GM12878 (cell line): Measurements from ENCODE around the gene RAB3B. TPM values are rescaled to one million over a fixed set of nuclear protein-coding genes. Genes with fewer than 3 reads are reported as not detected.

Experiments
- ATAC-seq: fragments of 200-7000 bp; cut with Tn5 transposase; 3 replicates; pipeline ENCODE4 v1.9.1; 2020; ENCODE audit warnings: mild to moderate bottlenecking, moderate library complexity
- BruUV-seq: library from RNA; stranded (reverse); fragments of 400-500 nt; replicated peaks from 2 replicates; lab custom pipeline; 2021; lab: Mats Ljungman, UMichigan
- CTCF ChIA-PET: fragments of 300-600 bp; sonication (Branson Sonifier 250); formaldehyde crosslinking; extraction: SDS; loops from one replicate; lab custom pipeline; 2021; ENCODE audit warnings: inconsistent platforms; lab: Yijun Ruan, JAX
- POLR2A ChIA-PET: fragments of 350-600 bp; formaldehyde crosslinking; extraction: SDS; loops from one replicate; lab custom pipeline; 2021; ENCODE audit warnings: inconsistent platforms; lab: Charles Lee
- RAD21 ChIA-PET: fragments of 300-600 bp; sonication (Branson Sonifier 250); formaldehyde crosslinking; loops from one replicate; lab custom pipeline; 2023; ENCODE audit warnings: antibody characterized with exemption; ENCODE audit not compliant: unreplicated experiment; lab: Charles Lee
- SMC1A ChIA-PET: fragments of 300-600 bp; sonication (Branson Sonifier 250); formaldehyde crosslinking; loops from one replicate; lab custom pipeline; 2023; ENCODE audit not compliant: unreplicated experiment, uncharacterized antibody; lab: Charles Lee
- DNase-seq: peaks from one replicate; pipeline ENCODE4 v3.0.0-alpha.2; 2011; ENCODE audit warnings: low read depth, low spot score
- FAIRE-seq: peaks from 3 replicates; lab custom pipeline; 2011; peaks lifted over from hg19 to GRCh38; lab: Jason Lieb, UNC
- H2AFZ ChIP-seq: 2 replicates; pipeline ENCODE4 v1.6.0; 2011; ENCODE audit warnings: low read depth, low read length, control low read depth; ENCODE audit not compliant: control insufficient read depth
- H3K27ac ChIP-seq: 2 replicates; pipeline ENCODE4 v1.5.1; 2011; ENCODE audit warnings: control low read depth; ENCODE audit not compliant: control insufficient read depth, insufficient read depth
- H3K27me3 ChIP-seq, 2 experiments: replicated peaks in 1 of 2; 2 replicates each; pipeline versions ENCODE4 v1.6.0 to v1.6.1; 2011; ENCODE audit warnings: low read length in 1 of 2; ENCODE audit not compliant: control insufficient read depth in 2 of 2, insufficient read depth in 2 of 2
- H3K36me3 ChIP-seq, 2 experiments: 2 replicates each; pipeline ENCODE4 v1.5.1; 2011; ENCODE audit warnings: low read length in 1 of 2; ENCODE audit not compliant: control insufficient read depth in 2 of 2, insufficient read depth in 2 of 2
- H3K4me1 ChIP-seq: 2 replicates; pipeline ENCODE4 v1.6.1; 2011; ENCODE audit warnings: mild to moderate bottlenecking, low read length, moderate library complexity, mixed read lengths; ENCODE audit not compliant: control insufficient read depth, insufficient read depth
- H3K4me2 ChIP-seq: 2 replicates; pipeline ENCODE4 v1.6.0; 2011; ENCODE audit warnings: control low read depth; ENCODE audit not compliant: control insufficient read depth, insufficient read depth
- H3K4me3 ChIP-seq: fragments of 200-600 bp; sonication (generic); 2 replicates; pipeline ENCODE4 v1.5.1; 2016
- H3K79me2 ChIP-seq: 2 replicates; pipeline ENCODE4 v1.6.0; 2011; ENCODE audit warnings: low read length; ENCODE audit not compliant: control insufficient read depth, insufficient read depth
- H3K9ac ChIP-seq: 2 replicates; pipeline ENCODE4 v1.8.0; 2011; ENCODE audit warnings: low read length, control low read depth, mixed read lengths; ENCODE audit not compliant: control insufficient read depth, insufficient read depth
- H3K9me3 ChIP-seq: replicated peaks from 3 replicates; pipeline ENCODE4 v1.5.1; 2011; ENCODE audit warnings: mild to moderate bottlenecking, low read length; ENCODE audit not compliant: control insufficient read depth, insufficient read depth
- H4K20me1 ChIP-seq: 2 replicates; pipeline ENCODE4 v1.6.0; 2011; ENCODE audit not compliant: control insufficient read depth, insufficient read depth
- BHLHE40 ChIP-seq, 2 experiments: fragments of 450-650 bp in 1 of 2; IDR thresholded peaks; 2 replicates each; pipeline ENCODE4 v1.6.1; 2011 to 2017; ENCODE audit warnings: low read depth in 2 of 2, borderline replicate concordance in 1 of 2, improper control_type of control experiment in 1 of 2, low read length in 1 of 2, mild to moderate bottlenecking in 1 of 2
- HDAC2 ChIP-seq: fragments of 200-600 bp; sonication (generic); IDR thresholded peaks from 2 replicates; pipeline ENCODE4 v1.6.1; 2017
- HDGF ChIP-seq: fragments of 450-650 bp; IDR thresholded peaks from 2 replicates; pipeline ENCODE4 v1.6.1; 2016; ENCODE audit warnings: antibody characterized with exemption
- IKZF1 ChIP-seq: fragments of 450-650 bp; conservative IDR thresholded peaks from 2 replicates; pipeline ENCODE4 v1.6.1; 2017; ENCODE audit warnings: antibody characterized with exemption, mild to moderate bottlenecking
- IKZF2 ChIP-seq, 2 experiments: fragments of 450-650 bp; IDR thresholded peaks; 2 replicates each; pipeline ENCODE4 v1.6.1; 2017; ENCODE audit warnings: mild to moderate bottlenecking in 2 of 2, moderate library complexity in 2 of 2
- IRF4 ChIP-seq: IDR thresholded peaks from 2 replicates; pipeline ENCODE4 v1.6.1; 2011; ENCODE audit warnings: low read depth, low read length
- KDM1A ChIP-seq: fragments of 200-600 bp; sonication (generic); IDR thresholded peaks from 2 replicates; pipeline ENCODE4 v1.6.1; 2016; ENCODE audit warnings: borderline replicate concordance
- KLF5 ChIP-seq: fragments of 450-650 bp; IDR thresholded peaks from 2 replicates; pipeline ENCODE4 v1.6.1; 2014; ENCODE audit warnings: mild to moderate bottlenecking; ENCODE audit not compliant: partially characterized antibody
- SMAD1 ChIP-seq: fragments of 450-650 bp; IDR thresholded peaks from 2 replicates; pipeline ENCODE4 v1.6.1; 2018; ENCODE audit warnings: mild to moderate bottlenecking, low read depth; ENCODE audit not compliant: partially characterized antibody
- SPI1 ChIP-seq: IDR thresholded peaks from 2 replicates; pipeline ENCODE4 v1.6.1; 2011; ENCODE audit warnings: low read depth, mild to moderate bottlenecking, low read length, moderate library complexity, borderline replicate concordance; ENCODE audit not compliant: insufficient read depth
- STAT1 ChIP-seq: fragments of 450-650 bp; conservative IDR thresholded peaks from 2 replicates; pipeline ENCODE4 v1.6.1; 2014; ENCODE audit warnings: antibody characterized with exemption, mild to moderate bottlenecking
- ZBED1 ChIP-seq: IDR thresholded peaks from 2 replicates; pipeline ENCODE4 v1.6.1; 2016; ENCODE audit warnings: borderline replicate concordance
- ZBTB40 ChIP-seq: fragments of 450-650 bp; IDR thresholded peaks from 2 replicates; pipeline ENCODE4 v1.6.1; 2016; ENCODE audit warnings: mild to moderate bottlenecking, moderate library complexity, borderline replicate concordance
- ZNF24 ChIP-seq: fragments of 450-650 bp; IDR thresholded peaks from 2 replicates; pipeline ENCODE4 v1.6.1; 2017; ENCODE audit warnings: antibody characterized with exemption, mild to moderate bottlenecking
- ZNF384 ChIP-seq: IDR thresholded peaks from 2 replicates; pipeline ENCODE4 v1.6.1; 2012; ENCODE audit warnings: low read depth, mild to moderate bottlenecking, low read length, improper control_type of control experiment, borderline replicate concordance
- WGBS: methylation state at CpG from one replicate; pipeline ENCODE4 v1.1.6; 2016; ENCODE audit warnings: low lambda C conversion rate; ENCODE audit not compliant: insufficient replicate concordance, insufficient coverage; ENCODE audit errors: missing lambda C conversion rate; 5-methylcytosine and 5-hydroxymethylcytosine counted together
- in situ Hi-C: fragments of 300-500 bp; cut with MboI; formaldehyde crosslinking; loops from 9 replicates; pipeline ENCODE4 v1.14.3; 2018; ENCODE audit warnings: mixed read lengths
- intact Hi-C: fragments of 100-400 bp; cut with micrococcal nuclease; formaldehyde crosslinking; loops from one replicate; pipeline ENCODE4 v1.14.2; 2022; ENCODE audit not compliant: unreplicated experiment
- polyA plus RNA-seq, 11 experiments: library from polyadenylated mRNA; depleted of rRNA in 4 of 11; unstranded in 6 of 11; stranded (reverse) in 5 of 11; fragments of >200 nt; fragmentation: Nextera tagmentation in 4 of 11; fragmentation: Illumina TruSeq in 1 of 11; extraction: Ambion mirVana in 4 of 11; extraction: Trizol in 1 of 11; gene quantifications; 1 replicate in 1 of 11; 2 replicates in 10 of 11; pipeline versions ENCODE4 v1.2.1 to v1.2.3, GENCODE V29; 2011 to 2016; ENCODE audit warnings: inconsistent platforms in 2 of 11, missing spikeins in 2 of 11, low read depth in 1 of 11
- total RNA-seq, 4 experiments: library from RNA; depleted of rRNA in 3 of 4; stranded (reverse); fragments of >200 nt in 3 of 4; fragmentation: Illumina TruSeq in 1 of 4; extraction: Trizol in 1 of 4; gene quantifications; 2 replicates each; pipeline versions ENCODE4 v1.2.1 to v1.2.3, GENCODE V29; 2013 to 2021
- TF ChIP-seq, protein P1 (sequence below): IDR thresholded peaks from 2 replicates; pipeline ENCODE4 v1.6.1; 2011; ENCODE audit warnings: mild to moderate bottlenecking, low read depth, low read length, moderate library complexity; ENCODE audit not compliant: insufficient replicate concordance

RAB3B gene
- total and polyA plus RNA-seq, 10 of the 15 experiments (the other 5 are each of a cell fraction or from before 2014, with no cell fraction given) = 0.05 to 0.32 (median 0.24) TPM

- FAIRE-seq = peak; percentile 31
- no peaks in the 10 kb centered on the region; the same call in 2 of the 3 replicates for H3K9me3 ChIP-seq
- 96% methylated on average over 7 of the region's 7 CpGs for WGBS
- BruUV-seq = no TSS peak
- peak overlapping the region; percentile 47 for H3K4me2 ChIP-seq
- CTCF ChIA-PET = no interaction called here
- no peaks in the 10 kb centered on the region; the same call in 1 of the 2 replicates for H4K20me1 ChIP-seq
- RAD21 ChIA-PET = interaction anchor here (0.6 to 1.8 kb wide), 2 partner anchors 9 to 218 kb away, joined by 3 to 5 read pairs; no protein-coding TSS in a partner anchor
- H3K79me2 ChIP-seq = peaks cover 63% of the 10 kb centered on the region
- peaks cover 0 to 10% of the 10 kb centered on the region in 2 experiments; a peak in 1 of 4 replicates for H3K36me3 ChIP-seq
- SMC1A ChIA-PET = interaction anchor here (1.0 to 1.5 kb wide), 3 partner anchors 8 to 13 kb away, joined by 3 to 7 read pairs (median 5); no protein-coding TSS in a partner anchor
- no peak overlapping the region for H2AFZ ChIP-seq
- H3K9ac ChIP-seq = no peak overlapping the region
- intact Hi-C loops = no loop called here
- POLR2A ChIA-PET = interaction anchor here (0.9 to 2.7 kb wide), 3 partner anchors 8 to 12 kb away, joined by 3 to 14 read pairs (median 4); partner anchors contain the start of gene NRDC
- peak; percentile 35 for ATAC-seq
- peaks cover 8% of the 10 kb centered on the region for H3K4me1 ChIP-seq
- no peaks in the 10 kb centered on the region for H3K27me3 ChIP-seq
- in situ Hi-C loops = no loop called here
- H3K4me3 ChIP-seq = no peak overlapping the region
- no peak overlapping the region for H3K27ac ChIP-seq
- no peak for DNase-seq
- TF ChIP-seq SPI1 (peak; percentile 5; the same call in 1 of the 2 replicates), IRF4 (no peak), ZNF24 (no peak), KLF5 (no peak), HDAC2 (no peak), STAT1 (no peak), KDM1A (no peak), HDGF (peak; percentile 53; the same call in 1 of the 2 replicates), BHLHE40 (IDR thresholded peaks at IDR 0.05; ENCODE audit: borderline replicate concordance in 1 of 2, low read depth in 2 of 2, low read length in 1 of 2) (peak in 1 of 2 experiments; percentile 75; a peak in 2 of 4 replicates), ZNF384 (no peak), IKZF1 (peak; percentile 37; the same call in 1 of the 2 replicates), SMAD1 (no peak), ZBED1 (no peak), ZBTB40 (no peak), IKZF2 (IDR thresholded peaks at IDR 0.05) (peak in 1 of 2 experiments; percentile 41; a peak in 1 of 4 replicates)
- TF ChIP-seq, protein P1, sequence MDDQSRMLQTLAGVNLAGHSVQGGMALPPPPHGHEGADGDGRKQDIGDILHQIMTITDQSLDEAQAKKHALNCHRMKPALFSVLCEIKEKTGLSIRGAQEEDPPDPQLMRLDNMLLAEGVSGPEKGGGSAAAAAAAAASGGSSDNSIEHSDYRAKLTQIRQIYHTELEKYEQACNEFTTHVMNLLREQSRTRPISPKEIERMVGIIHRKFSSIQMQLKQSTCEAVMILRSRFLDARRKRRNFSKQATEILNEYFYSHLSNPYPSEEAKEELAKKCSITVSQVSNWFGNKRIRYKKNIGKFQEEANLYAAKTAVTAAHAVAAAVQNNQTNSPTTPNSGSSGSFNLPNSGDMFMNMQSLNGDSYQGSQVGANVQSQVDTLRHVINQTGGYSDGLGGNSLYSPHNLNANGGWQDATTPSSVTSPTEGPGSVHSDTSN = no peak
Observed at GRCh38 chr1:51870603-51871350, 119.7 kb downstream of the RAB3B start.
